Mesendoderm (in vitro differentiated cells): ENCODE data around the gene POLR3H.

Experiments
- DNase-seq: peaks from one replicate; pipeline ENCODE4 v3.0.0; 2013
- H2AK5ac ChIP-seq: 2 replicates; pipeline ENCODE4 v1.6.1; 2013; ENCODE audit warnings: low read length, inconsistent platforms
- H2BK120ac ChIP-seq: 2 replicates; pipeline ENCODE4 v1.6.1; 2013; ENCODE audit warnings: low read depth, mild to moderate bottlenecking, low read length, moderate library complexity, mixed read lengths
- H2BK15ac ChIP-seq: replicated peaks from 2 replicates; pipeline ENCODE4 v1.6.1; 2013; ENCODE audit warnings: low read depth, mild to moderate bottlenecking, moderate library complexity
- H2BK5ac ChIP-seq: 2 replicates; pipeline ENCODE4 v1.6.1; 2013; ENCODE audit warnings: low read length, inconsistent platforms
- H3K18ac ChIP-seq: 2 replicates; pipeline ENCODE4 v1.6.1; 2013; ENCODE audit warnings: mild to moderate bottlenecking, low read length, mixed read lengths
- H3K23ac ChIP-seq: one replicate; pipeline ENCODE4 v1.6.1; 2013; ENCODE audit warnings: low read length
- H3K27ac ChIP-seq: 2 replicates; pipeline ENCODE4 v1.5.1; 2013; ENCODE audit warnings: low read depth, mild to moderate bottlenecking, inconsistent platforms, low read length, moderate library complexity
- H3K27me3 ChIP-seq: 2 replicates; pipeline ENCODE4 v1.6.1; 2013; ENCODE audit warnings: low read length, control low read depth, mild to moderate bottlenecking, inconsistent platforms; ENCODE audit not compliant: insufficient read depth, poor library complexity
- H3K36me3 ChIP-seq: 2 replicates; pipeline ENCODE4 v1.6.1; 2013; ENCODE audit warnings: low read length, inconsistent platforms; ENCODE audit not compliant: control insufficient read depth, insufficient read depth
- H3K4ac ChIP-seq: one replicate; pipeline ENCODE4 v1.6.1; 2013; ENCODE audit warnings: low read depth, mild to moderate bottlenecking, low read length, moderate library complexity
- H3K4me1 ChIP-seq: 2 replicates; pipeline ENCODE4 v1.6.1; 2013; ENCODE audit warnings: low read depth, low read length, inconsistent platforms; ENCODE audit not compliant: control insufficient read depth
- H3K4me2 ChIP-seq: 2 replicates; pipeline ENCODE4 v1.6.1; 2013; ENCODE audit warnings: low read length
- H3K4me3 ChIP-seq: 2 replicates; pipeline ENCODE4 v1.5.1; 2013; ENCODE audit warnings: mild to moderate bottlenecking, low read length
- H3K56ac ChIP-seq: one replicate; pipeline ENCODE4 v1.6.1; 2013; ENCODE audit warnings: low read length
- H3K79me1 ChIP-seq: 2 replicates; pipeline ENCODE4 v1.6.1; 2013; ENCODE audit warnings: low read length, inconsistent platforms
- H3K79me2 ChIP-seq: 2 replicates; pipeline ENCODE4 v1.6.1; 2013; ENCODE audit warnings: mild to moderate bottlenecking, low read length; ENCODE audit not compliant: control insufficient read depth, insufficient read depth
- H3K9ac ChIP-seq: 2 replicates; pipeline ENCODE4 v1.6.1; 2013; ENCODE audit warnings: low read length, inconsistent platforms
- H4K5ac ChIP-seq: one replicate; pipeline ENCODE4 v1.6.1; 2013; ENCODE audit warnings: low read length
- H4K8ac ChIP-seq: one replicate; pipeline ENCODE4 v1.6.1; 2013; ENCODE audit warnings: low read depth, mild to moderate bottlenecking, control low read depth, low read length, moderate library complexity
- WGBS: extraction: QIAGEN DNeasy Blood & Tissue Kit; methylation state at CpG from one replicate; pipeline ENCODE4 v1.1.7; 2013; ENCODE audit warnings: low lambda C conversion rate, missing lambda C conversion rate; ENCODE audit not compliant: insufficient coverage; ENCODE audit errors: extremely low coverage; 5-methylcytosine and 5-hydroxymethylcytosine counted together

The POLR3H gene

DNA sequence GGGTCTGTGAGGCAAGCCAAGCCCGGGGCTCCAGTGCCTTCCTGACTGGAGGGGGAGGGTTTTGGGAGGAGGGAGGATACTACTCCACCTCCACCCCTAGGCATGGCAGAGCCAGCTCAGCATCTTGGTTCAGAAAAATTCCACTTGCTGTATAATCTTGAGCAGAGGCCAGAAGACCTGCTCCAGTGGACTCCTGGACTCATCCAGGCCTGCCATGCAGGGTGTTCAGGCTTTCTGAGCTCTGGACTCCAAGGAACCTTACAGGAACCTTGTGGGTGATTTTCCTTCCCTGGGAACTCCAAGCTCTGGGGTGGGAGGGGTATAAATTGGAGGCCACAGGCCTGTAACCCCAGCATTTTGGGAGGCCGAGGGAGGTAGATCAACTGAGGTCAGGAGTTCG is 26.0 kb upstream of the POLR3H start:
- no peak overlapping the region for H3K56ac ChIP-seq
- no peak overlapping the region for H2AK5ac ChIP-seq
- H2BK120ac ChIP-seq = no peak overlapping the region
- no peak for DNase-seq
- no peaks in the 10 kb centered on the region for H3K79me2 ChIP-seq
- H4K5ac ChIP-seq = no peak overlapping the region
- H2BK5ac ChIP-seq = no peak overlapping the region
- no peaks in the 10 kb centered on the region for H3K4me1 ChIP-seq
- H3K9ac ChIP-seq = no peak overlapping the region
- no peak overlapping the region for H3K27ac ChIP-seq
- no peak overlapping the region for H3K23ac ChIP-seq
- no peaks in the 10 kb centered on the region for H3K79me1 ChIP-seq
- H2BK15ac ChIP-seq = no peak overlapping the region
- no peak overlapping the region for H3K18ac ChIP-seq
- no peak overlapping the region for H4K8ac ChIP-seq
- H3K4me3 ChIP-seq = no peak overlapping the region
- H3K36me3 ChIP-seq = no peaks in the 10 kb centered on the region
- no peak overlapping the region for H3K4me2 ChIP-seq
- no peak overlapping the region for H3K4ac ChIP-seq
- WGBS = no CpG with 5 or more reads among the region's 3 CpGs
- H3K27me3 ChIP-seq = no peaks in the 10 kb centered on the region

DNA sequence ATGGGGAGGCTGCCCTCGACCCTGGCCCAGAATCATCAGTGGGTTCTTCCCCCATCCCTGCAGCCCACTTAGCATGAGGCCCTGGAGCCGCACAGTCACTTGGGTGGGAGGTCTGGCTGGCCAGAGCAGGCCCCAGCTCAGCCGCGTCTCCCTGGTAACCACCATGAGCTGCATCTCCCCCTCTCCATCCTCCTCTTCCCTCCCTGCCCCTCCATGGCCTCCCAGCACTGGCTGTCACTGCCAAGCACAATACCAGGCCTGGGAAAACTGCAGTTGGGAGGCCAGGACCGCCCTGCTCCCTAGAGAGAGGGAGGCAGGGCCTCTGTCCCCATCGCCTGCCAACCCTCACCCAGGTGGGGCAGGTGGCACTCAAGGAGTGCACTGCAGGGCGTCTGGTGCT is 24.5 kb upstream of the POLR3H start:
- Histone ChIP-seq H3K4me3 (no peak overlapping the region), H3K4me2 (no peak overlapping the region), H3K18ac (no peak overlapping the region), H3K4ac (no peak overlapping the region), H2AK5ac (no peak overlapping the region), H3K23ac (no peak overlapping the region), H4K8ac (no peak overlapping the region), H3K79me1 (no peaks in the 10 kb centered on the region), H2BK120ac (no peak overlapping the region), H3K27me3 (no peaks in the 10 kb centered on the region), H3K56ac (no peak overlapping the region), H2BK15ac (no peak overlapping the region), H3K27ac (no peak overlapping the region), H2BK5ac (no peak overlapping the region), H3K9ac (no peak overlapping the region), H3K79me2 (no peaks in the 10 kb centered on the region), H3K4me1 (no peaks in the 10 kb centered on the region), H4K5ac (no peak overlapping the region), H3K36me3 (no peaks in the 10 kb centered on the region)
- WGBS = no CpG with 5 or more reads among the region's 7 CpGs
- DNase-seq = no peak

DNA sequence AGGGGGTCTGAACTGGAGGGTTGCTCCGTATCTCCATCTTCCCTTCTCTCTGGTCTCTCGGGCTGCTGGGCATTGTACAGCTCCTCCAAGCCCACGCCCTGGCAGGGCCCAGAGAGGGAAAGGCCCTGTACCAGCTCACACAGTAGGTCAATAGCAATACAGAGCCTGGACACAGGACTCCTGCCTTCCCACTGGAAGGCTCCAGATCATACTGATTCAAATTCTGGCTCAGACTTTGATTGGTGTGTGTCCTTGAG is 23.2 kb upstream of the POLR3H start:
- Histone ChIP-seq H3K27me3 (no peaks in the 10 kb centered on the region), H3K9ac (no peak overlapping the region), H3K4me1 (no peaks in the 10 kb centered on the region), H3K23ac (no peak overlapping the region), H3K4ac (no peak overlapping the region), H2AK5ac (no peak overlapping the region), H3K56ac (no peak overlapping the region), H4K5ac (no peak overlapping the region), H3K27ac (no peak overlapping the region), H4K8ac (no peak overlapping the region), H3K4me2 (no peak overlapping the region), H3K4me3 (no peak overlapping the region), H2BK15ac (no peak overlapping the region), H3K36me3 (no peaks in the 10 kb centered on the region), H2BK120ac (no peak overlapping the region), H3K79me2 (no peaks in the 10 kb centered on the region), H3K79me1 (no peaks in the 10 kb centered on the region), H2BK5ac (no peak overlapping the region), H3K18ac (no peak overlapping the region)
- WGBS = no CpG with 5 or more reads among the region's 3 CpGs
- no peak for DNase-seq

DNA sequence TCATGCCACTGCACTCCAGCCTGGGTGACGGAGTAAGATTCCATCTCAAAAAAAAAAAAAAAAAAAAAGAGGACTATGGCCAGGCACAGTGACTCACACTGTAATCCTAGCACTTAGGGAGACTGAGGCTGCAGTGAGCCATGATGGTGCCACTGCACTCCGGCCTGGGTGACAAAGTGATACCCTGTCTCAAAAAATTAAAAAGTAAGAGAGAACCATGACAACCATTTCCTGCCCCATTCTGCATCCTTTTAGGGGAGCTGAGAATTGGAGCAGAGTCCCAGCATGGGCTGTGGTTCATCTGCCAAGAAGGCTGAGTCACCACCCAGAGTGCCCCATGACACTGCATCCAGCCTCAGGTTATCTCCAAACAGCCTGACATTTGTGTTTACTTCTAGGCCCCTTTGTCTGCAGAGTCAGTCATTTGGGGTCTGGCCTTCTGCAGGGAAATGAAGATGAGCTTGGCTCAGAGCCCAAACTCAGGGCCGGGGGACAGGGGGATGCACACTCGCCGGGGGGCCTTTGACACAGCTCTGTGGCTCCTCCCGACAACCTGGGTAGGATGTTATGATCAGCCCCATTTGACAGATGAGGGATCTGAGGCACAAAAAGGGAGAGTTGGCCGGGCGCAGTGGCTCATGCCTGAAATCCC is 21.3 kb upstream of the POLR3H start:
- Histone ChIP-seq H3K4me2 (no peak overlapping the region), H3K4me1 (no peaks in the 10 kb centered on the region), H2BK15ac (no peak overlapping the region), H3K4ac (no peak overlapping the region), H3K79me2 (no peaks in the 10 kb centered on the region), H3K27ac (peak overlapping the region; percentile 27), H2AK5ac (no peak overlapping the region), H2BK120ac (no peak overlapping the region), H4K8ac (no peak overlapping the region), H3K79me1 (no peaks in the 10 kb centered on the region), H3K56ac (no peak overlapping the region), H4K5ac (no peak overlapping the region), H3K4me3 (no peak overlapping the region), H3K18ac (no peak overlapping the region), H2BK5ac (no peak overlapping the region), H3K9ac (no peak overlapping the region), H3K27me3 (no peaks in the 10 kb centered on the region), H3K23ac (no peak overlapping the region), H3K36me3 (no peaks in the 10 kb centered on the region)
- peak; percentile 83 for DNase-seq
- no CpG with 5 or more reads among the region's 8 CpGs for WGBS

DNA sequence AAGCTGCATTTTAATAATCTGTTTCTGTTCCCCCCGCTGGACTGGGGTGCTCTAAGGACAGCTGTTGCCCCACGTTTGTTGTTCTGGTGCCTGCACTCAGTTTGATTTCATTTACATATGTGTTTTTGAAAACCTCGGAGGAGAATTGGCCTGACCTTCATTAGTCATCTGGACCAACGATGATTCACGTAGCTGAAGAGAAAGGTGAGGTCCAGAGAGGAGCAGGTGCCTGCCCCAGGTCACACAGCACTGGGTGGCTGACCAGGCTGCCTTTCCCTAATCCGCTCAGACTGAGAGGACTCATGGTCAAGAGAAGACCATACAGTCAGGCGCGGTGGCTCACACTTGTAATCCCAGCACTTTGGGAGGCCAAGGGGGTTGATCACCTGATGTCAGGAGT is 20.3 kb upstream of the POLR3H start:
- no peak overlapping the region for H2AK5ac ChIP-seq
- H4K5ac ChIP-seq = no peak overlapping the region
- no peaks in the 10 kb centered on the region for H3K27me3 ChIP-seq
- no peak overlapping the region for H3K27ac ChIP-seq
- no peak overlapping the region for H3K18ac ChIP-seq
- H3K56ac ChIP-seq = no peak overlapping the region
- H3K9ac ChIP-seq = no peak overlapping the region
- no peak overlapping the region for H3K4me2 ChIP-seq
- no peak overlapping the region for H3K4ac ChIP-seq
- no peak overlapping the region for H3K4me3 ChIP-seq
- no peaks in the 10 kb centered on the region for H3K79me2 ChIP-seq
- no peak overlapping the region for H4K8ac ChIP-seq
- DNase-seq = no peak
- no peak overlapping the region for H3K23ac ChIP-seq
- no CpG with 5 or more reads among the region's 8 CpGs for WGBS
- H3K79me1 ChIP-seq = no peaks in the 10 kb centered on the region
- H3K4me1 ChIP-seq = no peaks in the 10 kb centered on the region
- no peak overlapping the region for H2BK15ac ChIP-seq
- no peaks in the 10 kb centered on the region for H3K36me3 ChIP-seq
- H2BK5ac ChIP-seq = no peak overlapping the region
- no peak overlapping the region for H2BK120ac ChIP-seq

DNA sequence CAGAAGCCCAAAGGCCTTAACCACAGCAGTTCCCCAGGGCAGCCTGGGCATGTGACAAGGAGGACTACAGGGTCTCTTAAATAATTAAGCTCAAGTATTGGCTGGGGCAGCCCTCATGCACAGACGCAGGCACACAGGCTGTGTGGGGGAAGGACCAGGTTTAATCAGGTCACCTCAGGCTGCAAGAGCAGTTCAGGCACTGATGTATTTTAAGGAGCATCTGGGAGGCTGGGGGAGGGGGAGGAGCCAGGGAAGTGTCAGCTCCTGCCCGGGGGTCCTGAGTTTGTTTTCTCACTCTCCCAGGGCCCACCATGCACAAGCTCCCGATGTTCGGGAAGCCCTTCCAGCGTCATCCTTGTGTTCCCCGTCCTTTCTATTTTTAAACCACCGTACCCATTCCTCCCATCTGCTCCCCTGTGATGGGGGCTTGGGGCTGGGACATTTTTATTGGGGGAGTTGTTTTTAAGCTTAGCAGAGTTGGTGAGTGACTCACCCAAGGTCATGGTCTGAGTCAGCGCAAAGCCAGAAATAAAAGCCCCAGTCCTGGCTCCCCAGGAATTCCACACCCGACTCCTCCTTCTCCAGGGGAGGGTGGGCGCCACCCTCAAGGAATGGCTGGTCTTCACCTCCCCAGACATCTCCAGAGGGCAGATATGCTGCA is 18.9 kb upstream of the POLR3H start:
- H3K56ac ChIP-seq = peak overlapping the region; percentile 2
- H2AK5ac ChIP-seq = no peak overlapping the region
- no peaks in the 10 kb centered on the region for H3K4me1 ChIP-seq
- no peak overlapping the region for H3K4me3 ChIP-seq
- H3K18ac ChIP-seq = no peak overlapping the region
- H2BK5ac ChIP-seq = no peak overlapping the region
- H3K27ac ChIP-seq = no peak overlapping the region
- no peak overlapping the region for H4K8ac ChIP-seq
- no peak overlapping the region for H3K4ac ChIP-seq
- no peak overlapping the region for H3K9ac ChIP-seq
- WGBS = no CpG with 5 or more reads among the region's 10 CpGs
- no peaks in the 10 kb centered on the region for H3K79me2 ChIP-seq
- no peaks in the 10 kb centered on the region for H3K27me3 ChIP-seq
- H2BK15ac ChIP-seq = no peak overlapping the region
- no peaks in the 10 kb centered on the region for H3K79me1 ChIP-seq
- DNase-seq = peak; percentile 84
- H3K23ac ChIP-seq = no peak overlapping the region
- no peak overlapping the region for H3K4me2 ChIP-seq
- no peak overlapping the region for H4K5ac ChIP-seq
- no peaks in the 10 kb centered on the region for H3K36me3 ChIP-seq
- no peak overlapping the region for H2BK120ac ChIP-seq
